Measurements from ENCODE around the gene KRT80. TPM values are rescaled to one million over a fixed set of nuclear protein-coding genes. Genes with fewer than 3 reads are reported as not detected.

KRT80 gene
- total and polyA plus RNA-seq, 2 donors (not counting 3 experiments of a cell fraction or from before 2014, with no cell fraction given) = 13.6 to 23.7 TPM

DNA sequence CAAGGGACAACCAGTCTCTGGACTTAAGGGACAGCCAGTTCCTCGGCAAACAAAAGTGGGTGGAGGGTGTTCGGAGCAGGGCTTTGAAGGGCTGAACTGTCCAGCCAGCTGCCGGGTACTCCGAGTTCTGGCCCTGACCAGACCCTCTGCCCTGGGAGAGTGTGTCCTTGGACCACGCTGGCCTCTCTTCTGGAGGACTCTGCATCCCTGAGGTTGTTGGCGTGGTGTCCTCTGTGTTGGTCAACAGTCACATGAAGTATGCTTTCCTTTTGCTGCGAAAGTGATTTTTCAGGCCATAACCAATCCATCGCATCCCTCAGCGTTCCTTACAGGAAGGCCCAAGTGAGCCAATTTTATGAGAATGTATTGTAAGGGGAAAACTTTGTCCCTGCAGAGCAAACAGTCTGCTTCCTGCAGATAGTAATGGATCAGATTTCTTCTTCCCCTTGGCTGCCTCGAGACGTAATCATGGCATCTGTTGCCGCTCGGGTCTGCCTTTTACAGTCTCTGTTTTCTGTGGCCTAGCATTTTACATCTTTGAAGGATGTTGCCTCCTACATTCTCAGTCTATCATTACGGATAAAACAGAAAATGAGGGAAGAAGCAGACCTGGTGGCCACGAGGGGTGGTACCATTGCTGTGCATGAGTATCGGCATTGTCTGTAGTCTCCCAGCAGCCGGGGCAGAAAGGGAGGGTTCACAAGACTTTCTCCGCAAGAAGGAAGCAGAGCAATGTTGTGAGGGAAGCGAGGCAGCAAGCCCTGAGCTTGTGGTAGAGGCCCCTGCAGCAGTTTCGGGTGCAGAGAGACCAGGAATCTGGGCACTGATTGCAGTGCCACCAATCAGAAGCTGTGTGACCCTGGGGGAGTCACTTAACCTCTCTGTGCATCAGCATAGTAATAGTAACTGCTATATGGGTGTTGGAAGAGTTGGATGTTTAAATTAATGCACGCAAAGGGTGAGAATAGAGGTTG is 64.9 kb downstream of the KRT80 start:
- H4K20me1 ChIP-seq (replicated peaks; ENCODE audit: control insufficient read depth, extremely low read depth, insufficient read depth, low read length) = no peaks in the 10 kb centered on the region
- no peaks in the 10 kb centered on the region for H3K36me3 ChIP-seq (ENCODE audit: control insufficient read depth in 2 of 2, extremely low read depth in 1 of 2, insufficient read depth in 2 of 2, low read length in 2 of 2)
- no peaks in the 10 kb centered on the region for H3K27me3 ChIP-seq (ENCODE audit: control insufficient read depth in 2 of 2, insufficient read depth in 2 of 2, low read length in 2 of 2)
- H3K9me1 ChIP-seq (replicated peaks; ENCODE audit: control insufficient read depth, extremely low read depth, insufficient read depth, low read length) = no peaks in the 10 kb centered on the region
- BruUV-seq (replicated peaks) = no TSS peak
- H2AFZ ChIP-seq (ENCODE audit: low read depth, low read length) = peak overlapping the region; percentile 81
- no peaks in the 10 kb centered on the region for H3K9me3 ChIP-seq (replicated peaks; ENCODE audit: control insufficient read depth, insufficient read depth, low read length)
- TF ChIP-seq GATA2 (IDR thresholded peaks at IDR 0.05; ENCODE audit: insufficient read depth, insufficient read length, low read depth, low read length) (peak; percentile 93), MAX (IDR thresholded peaks at IDR 0.05; ENCODE audit: insufficient read depth, insufficient read length) (peak; percentile 39), EZH2 (IDR thresholded peaks at IDR 0.05; ENCODE audit: borderline replicate concordance, low read depth, low read length, severe bottlenecking) (no peak), JUN (IDR thresholded peaks at IDR 0.05; ENCODE audit: borderline replicate concordance, insufficient read depth, insufficient read length, low read depth) (peak; percentile 52), FOS (IDR thresholded peaks at IDR 0.05; ENCODE audit: borderline replicate concordance, insufficient read depth, low read length) (no peak), POLR2AphosphoS5 (IDR thresholded peaks at IDR 0.05; ENCODE audit: insufficient read depth, low read depth, low read length) (no peak)
- TF ChIP-seq, protein P1, sequence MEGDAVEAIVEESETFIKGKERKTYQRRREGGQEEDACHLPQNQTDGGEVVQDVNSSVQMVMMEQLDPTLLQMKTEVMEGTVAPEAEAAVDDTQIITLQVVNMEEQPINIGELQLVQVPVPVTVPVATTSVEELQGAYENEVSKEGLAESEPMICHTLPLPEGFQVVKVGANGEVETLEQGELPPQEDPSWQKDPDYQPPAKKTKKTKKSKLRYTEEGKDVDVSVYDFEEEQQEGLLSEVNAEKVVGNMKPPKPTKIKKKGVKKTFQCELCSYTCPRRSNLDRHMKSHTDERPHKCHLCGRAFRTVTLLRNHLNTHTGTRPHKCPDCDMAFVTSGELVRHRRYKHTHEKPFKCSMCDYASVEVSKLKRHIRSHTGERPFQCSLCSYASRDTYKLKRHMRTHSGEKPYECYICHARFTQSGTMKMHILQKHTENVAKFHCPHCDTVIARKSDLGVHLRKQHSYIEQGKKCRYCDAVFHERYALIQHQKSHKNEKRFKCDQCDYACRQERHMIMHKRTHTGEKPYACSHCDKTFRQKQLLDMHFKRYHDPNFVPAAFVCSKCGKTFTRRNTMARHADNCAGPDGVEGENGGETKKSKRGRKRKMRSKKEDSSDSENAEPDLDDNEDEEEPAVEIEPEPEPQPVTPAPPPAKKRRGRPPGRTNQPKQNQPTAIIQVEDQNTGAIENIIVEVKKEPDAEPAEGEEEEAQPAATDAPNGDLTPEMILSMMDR (IDR thresholded peaks at IDR 0.05; ENCODE audit: extremely low read depth in 1 of 2, insufficient read depth in 1 of 2, low read depth in 1 of 2, low read length in 2 of 2) = peak in 1 of 2 donors; percentile 8
- CTCF ChIA-PET = interaction anchor here (0.8 to 7.8 kb wide), 8 partner anchors 8 to 201 kb away, joined by 3 to 163 read pairs (median 3); no protein-coding TSS in a partner anchor
- POLR2A ChIA-PET = no interaction called here
- H3K79me2 ChIP-seq (ENCODE audit: control insufficient read depth, insufficient read depth, low read length) = no peaks in the 10 kb centered on the region
- H3K4me3 ChIP-seq (replicated peaks in 1 of 3; ENCODE audit: insufficient read depth in 1 of 3, low read depth in 1 of 3, low read length in 3 of 3) = no peak overlapping the region
- peaks cover 31% of the 10 kb centered on the region for H3K4me1 ChIP-seq (ENCODE audit: control insufficient read depth, extremely low read depth, insufficient read depth, low read length)
- intact Hi-C loops (cut with micrococcal nuclease) = loop anchor here (1.0 to 10.0 kb wide), 2 partner anchors 20 to 878 kb away; partner anchors contain the start of gene EIF4B
- DNase-seq (ENCODE audit: low read depth, low spot score) (peak; percentile 98), FAIRE-seq (peak; percentile 100)
- H3K27ac ChIP-seq (ENCODE audit: insufficient read depth, low read depth, low read length) = peak overlapping the region; percentile 98
- peak overlapping the region; percentile 76 for H3K9ac ChIP-seq (replicated peaks; ENCODE audit: extremely low read depth, insufficient read depth, low read length)
- H3K4me2 ChIP-seq (ENCODE audit: insufficient read depth, low read length) = peak overlapping the region; percentile 68
- dilution Hi-C loops (cut with MboI; ENCODE audit: extremely low pct_ligation_motif_present, low sequenced_read_pairs) = no loop called here

Measured in endothelial cell of umbilical vein (primary cell).